SH-SY5Y (cell line): ENCODE results near the gene WDR81.

Source experiments
- GATA2 ChIP-seq: IDR thresholded peaks from 2 replicates; pipeline ENCODE4 v1.6.1; 2011; ENCODE audit warnings: mild to moderate bottlenecking, low read depth, low read length
- GATA3 ChIP-seq: IDR thresholded peaks from 2 replicates; pipeline ENCODE4 v1.6.1; 2011; ENCODE audit warnings: low read depth, mild to moderate bottlenecking, low read length, moderate library complexity

DNA sequence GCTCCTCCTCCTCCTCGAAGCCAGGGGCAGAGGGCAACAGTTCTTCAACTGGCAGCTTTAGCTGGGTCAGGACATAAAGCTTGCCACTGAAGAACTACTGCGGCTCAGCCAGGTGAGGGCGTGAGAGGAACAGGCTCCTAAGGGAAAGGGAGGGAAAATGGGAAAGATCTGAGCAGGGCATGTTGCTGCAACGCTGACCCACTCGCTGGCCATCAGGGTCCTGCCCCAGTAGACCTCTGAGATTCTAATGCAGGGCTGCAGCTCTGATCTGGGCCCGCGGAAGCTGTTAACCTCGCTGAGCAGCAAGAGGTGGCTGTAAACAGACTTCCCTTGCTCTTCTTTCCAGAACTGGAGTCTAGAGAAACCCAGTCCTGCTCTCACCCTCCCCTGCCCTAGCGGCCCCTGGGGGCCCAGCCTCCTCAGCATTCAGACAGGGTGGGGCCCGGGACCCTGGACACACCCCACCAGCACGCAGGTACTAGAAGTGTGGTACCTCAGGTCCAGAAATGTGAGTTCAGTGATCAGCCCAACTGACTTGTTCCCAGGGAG, 10.6 kb upstream of the WDR81 start:
- TF ChIP-seq GATA2 (no peak), GATA3 (no peak)
